Activated naive CD8-positive, alpha-beta T cell treated with anti-CD3 and anti-CD28 coated beads, Interleukin-2, amount 50 U/mL, for 24 hours (primary cell): ENCODE measurements around the gene RNH1.

Experiments
- ATAC-seq: fragments of 150-1000 bp; cut with Tn5 transposase; one replicate; pipeline ENCODE4 v1.10.0; 2021
- DNase-seq: peaks from one replicate; pipeline ENCODE4 v3.0.0; 2021
- H3K27ac Mint-ChIP-seq: one replicate; pipeline ENCODE4 v1.8.0; 2021; ENCODE audit warnings: mild to moderate bottlenecking, mixed read lengths
- H3K27me3 Mint-ChIP-seq: one replicate; pipeline ENCODE4 v1.8.0; 2021; ENCODE audit warnings: mixed read lengths
- H3K36me3 Mint-ChIP-seq: one replicate; pipeline ENCODE4 v1.8.0; 2021; ENCODE audit warnings: low read depth, mixed read lengths
- H3K4me1 Mint-ChIP-seq: one replicate; pipeline ENCODE4 v1.8.0; 2021; ENCODE audit warnings: mixed read lengths
- H3K4me3 Mint-ChIP-seq: one replicate; pipeline ENCODE4 v1.8.0; 2021; ENCODE audit warnings: mild to moderate bottlenecking, moderate library complexity, mixed read lengths
- H3K9me3 Mint-ChIP-seq: one replicate; pipeline ENCODE4 v1.8.0; 2021; ENCODE audit warnings: mixed read lengths

Gene RNH1

DNA sequence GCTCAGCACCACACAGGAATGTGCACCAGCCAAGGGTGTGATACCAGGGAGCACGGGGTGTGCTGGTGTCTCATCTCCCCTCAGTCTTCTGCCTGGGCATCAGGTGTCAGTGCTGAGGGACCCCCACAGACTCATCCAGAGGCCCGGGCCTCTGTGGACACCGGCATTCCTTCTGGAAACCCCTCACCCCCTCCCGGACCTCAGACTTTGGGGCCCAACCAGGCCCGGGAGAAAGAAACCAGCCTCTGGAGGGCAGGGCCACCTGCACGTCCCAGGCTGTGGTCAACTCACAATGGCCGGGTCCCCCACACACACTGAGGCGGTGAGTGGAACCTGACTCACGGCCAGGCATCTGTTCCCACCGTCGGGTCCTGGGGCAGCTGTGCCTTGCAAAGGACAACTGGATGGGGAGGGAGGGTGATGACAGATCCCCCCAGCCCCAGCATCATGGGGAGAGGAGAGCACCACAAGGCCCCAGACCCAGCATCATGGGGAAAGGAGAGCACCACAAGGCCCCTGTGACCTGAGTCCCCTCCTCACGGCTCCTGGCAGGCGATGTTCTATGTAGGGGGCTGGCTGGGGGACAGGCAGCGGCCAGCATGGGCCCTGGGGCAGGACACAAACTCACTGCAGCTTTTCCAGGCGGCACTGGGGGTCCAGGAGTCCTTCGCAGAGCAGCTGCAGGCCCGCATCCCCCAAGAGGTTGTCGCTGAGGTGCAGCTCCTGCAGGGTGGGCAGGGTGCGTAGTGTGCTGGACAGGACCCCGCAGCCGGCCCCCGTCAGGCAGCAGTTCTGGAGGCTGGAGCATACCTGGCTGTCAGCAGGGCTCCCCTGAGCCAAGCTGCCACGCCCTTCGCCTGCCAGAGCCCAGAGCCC, 7.6 kb downstream of the RNH1 start:
- Mint-ChIP-seq H3K4me1 (peaks cover 21% of the 10 kb centered on the region), H3K4me3 (no peak overlapping the region), H3K27me3 (no peaks in the 10 kb centered on the region), H3K27ac (no peak overlapping the region), H3K9me3 (no peaks in the 10 kb centered on the region), H3K36me3 (peaks cover 32% of the 10 kb centered on the region)
- DNase-seq (no peak), ATAC-seq (no peak)

DNA sequence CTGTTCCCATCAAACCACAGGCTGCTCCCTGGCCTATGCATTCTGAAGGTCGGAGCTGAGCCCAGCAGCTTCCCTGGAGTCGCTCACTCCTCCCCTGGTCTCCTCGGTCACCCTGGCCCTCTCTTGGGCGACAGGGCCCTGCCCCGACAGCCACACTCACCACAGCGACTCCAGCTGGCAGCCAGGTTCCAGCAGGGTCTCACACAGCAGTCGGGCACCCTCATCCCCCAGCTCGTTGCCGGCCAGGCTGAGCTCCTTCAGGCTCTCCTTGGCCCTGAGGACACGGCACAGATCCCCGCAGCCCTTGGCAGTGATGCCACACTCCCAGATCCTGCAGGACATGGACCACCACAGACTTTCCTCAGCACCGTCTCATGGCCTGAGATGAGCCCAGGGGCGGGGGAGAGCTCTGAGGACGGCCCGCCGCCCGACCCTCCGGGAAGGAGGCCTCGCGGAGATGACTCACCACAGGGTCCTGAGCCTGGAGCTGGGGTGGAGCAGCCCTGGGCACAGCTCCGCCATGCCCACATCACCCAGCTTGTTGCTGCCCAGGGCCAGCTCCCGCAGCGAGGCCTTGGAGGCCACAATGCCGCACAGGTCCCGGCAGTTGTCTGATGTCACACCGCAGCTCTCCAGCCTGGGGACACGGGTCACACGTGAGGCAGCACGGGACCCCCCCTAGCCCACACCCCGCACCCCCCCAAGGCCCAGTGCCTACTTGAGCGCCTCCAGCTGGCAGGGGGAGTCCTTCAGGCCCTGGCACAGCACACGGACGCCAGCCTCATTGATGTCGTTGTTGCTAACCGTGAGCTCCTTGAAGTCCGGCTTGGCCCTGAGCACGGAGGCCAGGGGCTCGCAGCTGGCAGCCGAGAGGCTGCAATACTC, 8.5 kb downstream of the RNH1 start:
- no peaks in the 10 kb centered on the region for H3K9me3 Mint-ChIP-seq
- no peaks in the 10 kb centered on the region for H3K27me3 Mint-ChIP-seq
- peaks cover 33% of the 10 kb centered on the region for H3K36me3 Mint-ChIP-seq
- ATAC-seq (no peak), DNase-seq (no peak)
- no peak overlapping the region for H3K27ac Mint-ChIP-seq
- peaks cover 17% of the 10 kb centered on the region for H3K4me1 Mint-ChIP-seq
- H3K4me3 Mint-ChIP-seq = no peak overlapping the region

DNA sequence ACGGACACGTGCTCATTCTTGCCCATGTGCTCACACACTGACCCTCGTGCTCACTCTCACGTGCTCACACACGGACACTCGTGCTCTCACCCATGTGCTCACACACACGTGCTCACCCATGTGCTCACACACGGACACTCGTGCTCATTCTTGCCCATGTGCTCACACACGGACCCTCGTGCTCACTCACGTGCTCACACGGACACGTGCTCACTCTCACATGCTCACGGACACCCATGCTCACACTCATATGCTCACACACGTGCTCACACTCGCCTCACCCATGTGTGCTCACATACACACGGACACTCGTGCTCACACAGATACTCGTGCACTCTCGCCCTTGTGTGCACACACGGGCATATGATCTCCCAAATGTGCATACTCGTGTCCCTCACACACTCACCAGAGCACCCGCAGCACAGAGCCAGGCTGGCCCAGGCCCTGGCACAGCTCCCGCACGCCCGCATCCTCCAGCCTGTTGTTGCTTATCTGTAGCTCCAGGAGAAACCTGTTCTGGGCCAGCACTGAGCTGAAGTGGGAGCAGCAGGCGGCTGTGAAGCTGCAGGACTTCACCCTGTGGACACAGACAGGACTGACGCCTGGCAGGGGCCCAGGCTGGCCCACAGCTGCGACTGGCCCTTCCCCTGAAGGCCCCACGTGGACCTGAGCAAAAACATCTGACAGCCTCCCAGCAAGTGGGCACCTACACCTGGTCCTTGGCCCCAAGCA, 9.3 kb downstream of the RNH1 start:
- Mint-ChIP-seq H3K4me1 (peaks cover 12% of the 10 kb centered on the region), H3K27ac (peak overlapping the region; percentile 22), H3K27me3 (no peaks in the 10 kb centered on the region), H3K36me3 (peaks cover 33% of the 10 kb centered on the region), H3K9me3 (no peaks in the 10 kb centered on the region), H3K4me3 (no peak overlapping the region)
- DNase-seq (no peak), ATAC-seq (no peak)

DNA sequence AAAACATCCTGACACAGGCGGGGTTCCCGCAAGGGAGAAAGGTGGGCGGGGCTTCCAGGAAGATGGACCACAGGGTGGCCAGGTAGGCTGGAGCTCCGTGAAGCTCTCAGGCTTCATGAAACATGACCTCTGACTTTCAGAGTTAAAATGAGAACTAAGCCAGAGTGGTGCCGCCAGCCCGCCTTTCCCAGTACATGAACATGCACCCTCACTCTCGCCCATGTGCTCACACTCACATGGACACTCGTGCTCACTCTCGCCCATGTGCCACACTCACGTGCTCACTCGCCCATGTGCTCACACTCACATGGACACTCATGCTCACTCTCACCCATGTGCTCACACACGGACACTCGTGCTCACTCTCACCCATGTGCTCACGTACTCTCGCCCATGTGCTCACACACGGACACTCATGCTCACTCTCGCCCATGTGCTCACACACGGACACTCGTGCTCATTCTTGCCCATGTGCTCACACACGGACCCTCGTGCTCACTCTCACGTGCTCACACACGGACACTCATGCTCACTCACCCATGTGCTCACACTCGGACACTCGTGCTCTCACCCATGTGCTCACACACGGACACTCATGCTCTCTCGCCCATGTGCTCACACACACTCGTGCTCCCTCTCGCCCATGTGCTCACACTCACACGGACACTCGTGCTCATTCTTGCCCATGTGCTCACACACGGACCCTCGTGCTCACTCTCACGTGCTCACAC, 10.0 kb downstream of the RNH1 start:
- Mint-ChIP-seq H3K27me3 (no peaks in the 10 kb centered on the region), H3K4me1 (peaks cover 11% of the 10 kb centered on the region), H3K4me3 (no peak overlapping the region), H3K9me3 (no peaks in the 10 kb centered on the region), H3K36me3 (peaks cover 33% of the 10 kb centered on the region), H3K27ac (peak overlapping the region; percentile 39)
- no peak for DNase-seq
- ATAC-seq = no peak

GRCh38 chr11:495537-495931, 11.5 kb downstream of the RNH1 start:
- no peak overlapping the region for H3K27ac Mint-ChIP-seq
- ATAC-seq (no peak), DNase-seq (no peak)
- H3K36me3 Mint-ChIP-seq = peaks cover 31% of the 10 kb centered on the region
- no peak overlapping the region for H3K4me3 Mint-ChIP-seq
- H3K4me1 Mint-ChIP-seq = peaks cover 9% of the 10 kb centered on the region
- no peaks in the 10 kb centered on the region for H3K9me3 Mint-ChIP-seq
- H3K27me3 Mint-ChIP-seq = no peaks in the 10 kb centered on the region

DNA sequence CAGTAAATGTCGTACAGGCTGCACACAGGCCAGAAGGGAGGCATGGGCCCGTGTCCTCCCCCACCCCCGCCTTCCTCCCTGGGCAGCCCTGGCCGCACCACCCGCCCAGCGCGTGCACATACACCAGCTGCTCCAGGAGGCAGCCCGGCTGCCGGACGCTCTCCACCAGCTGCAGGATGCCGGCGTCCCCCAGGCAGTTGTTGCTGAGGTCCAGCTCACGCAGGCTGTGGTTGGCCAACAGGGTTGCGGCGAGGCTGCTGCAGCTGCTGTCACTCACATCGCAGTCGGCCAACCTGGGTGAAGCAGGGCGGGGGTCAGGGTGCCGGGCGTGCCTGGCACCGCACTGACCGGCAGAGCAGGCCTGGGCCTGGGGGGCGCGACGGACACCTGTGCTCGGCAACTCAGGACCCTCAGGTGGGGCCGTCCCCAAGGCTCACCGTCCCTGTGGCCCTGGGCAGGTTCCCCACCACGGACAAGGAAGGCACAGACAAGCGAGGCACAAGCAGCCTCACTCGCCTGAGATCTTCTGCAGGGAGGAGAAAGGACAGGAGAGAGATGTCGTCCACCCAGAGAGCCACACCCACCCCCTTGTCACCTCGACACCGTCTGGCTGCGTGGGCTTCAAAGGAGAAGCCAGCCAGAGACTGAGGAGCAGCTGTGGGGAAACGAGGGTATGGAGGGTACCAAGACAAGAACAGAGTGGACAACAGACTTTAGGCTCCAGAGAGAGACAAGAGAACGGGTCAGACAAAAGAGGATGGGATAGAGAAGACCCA, 12.1 kb downstream of the RNH1 start:
- Mint-ChIP-seq H3K4me3 (no peak overlapping the region), H3K4me1 (peaks cover 9% of the 10 kb centered on the region), H3K9me3 (no peaks in the 10 kb centered on the region), H3K27me3 (no peaks in the 10 kb centered on the region), H3K27ac (no peak overlapping the region), H3K36me3 (peaks cover 29% of the 10 kb centered on the region)
- DNase-seq (no peak), ATAC-seq (no peak)

- H3K27me3 Mint-ChIP-seq = no peaks in the 10 kb centered on the region
- no peak for DNase-seq
- H3K9me3 Mint-ChIP-seq = no peaks in the 10 kb centered on the region
- H3K4me3 Mint-ChIP-seq = no peak overlapping the region
- no peak for ATAC-seq
- H3K4me1 Mint-ChIP-seq = peaks cover 7% of the 10 kb centered on the region
- H3K27ac Mint-ChIP-seq = no peak overlapping the region
- peaks cover 21% of the 10 kb centered on the region for H3K36me3 Mint-ChIP-seq
Measured at GRCh38 chr11:492427-493226, 14.4 kb downstream of the RNH1 start.

DNA sequence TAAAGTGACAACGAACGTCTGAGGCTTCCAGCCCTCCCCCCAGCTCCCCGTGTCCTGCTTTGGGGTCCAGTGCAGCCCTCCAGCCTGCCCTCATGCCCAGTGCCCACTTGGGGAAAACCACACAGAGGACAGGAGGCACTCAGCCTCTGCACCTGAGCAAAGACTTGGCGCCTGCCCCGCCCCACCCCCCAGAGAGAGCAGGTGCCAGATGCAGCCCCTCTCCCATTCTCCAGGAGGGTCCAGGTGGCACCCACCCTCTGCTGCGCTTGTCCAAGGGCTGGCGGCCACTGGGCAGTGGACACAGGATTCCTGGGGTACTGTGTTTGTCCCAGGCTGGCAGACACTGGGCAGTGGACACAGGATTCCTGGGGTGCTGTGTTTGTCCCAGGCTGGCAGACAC, 15.7 kb downstream of the RNH1 start:
- ATAC-seq (no peak), DNase-seq (no peak)
- no peaks in the 10 kb centered on the region for H3K27me3 Mint-ChIP-seq
- peaks cover 8% of the 10 kb centered on the region for H3K36me3 Mint-ChIP-seq
- H3K9me3 Mint-ChIP-seq = no peaks in the 10 kb centered on the region
- H3K4me1 Mint-ChIP-seq = no peaks in the 10 kb centered on the region
- H3K27ac Mint-ChIP-seq = no peak overlapping the region
- no peak overlapping the region for H3K4me3 Mint-ChIP-seq

- DNase-seq (no peak), ATAC-seq (no peak)
- Mint-ChIP-seq H3K27me3 (no peaks in the 10 kb centered on the region), H3K27ac (no peak overlapping the region), H3K9me3 (no peaks in the 10 kb centered on the region), H3K4me3 (no peak overlapping the region), H3K4me1 (no peaks in the 10 kb centered on the region), H3K36me3 (peaks cover 7% of the 10 kb centered on the region)
Measured at GRCh38 chr11:490930-491260, 16.1 kb downstream of the RNH1 start.

GRCh38 chr11:490186-490929, 16.7 kb downstream of the RNH1 start:
- DNase-seq (no peak), ATAC-seq (no peak)
- Mint-ChIP-seq H3K9me3 (no peaks in the 10 kb centered on the region), H3K4me1 (no peaks in the 10 kb centered on the region), H3K36me3 (peaks cover 4% of the 10 kb centered on the region), H3K27ac (no peak overlapping the region), H3K4me3 (no peak overlapping the region), H3K27me3 (no peaks in the 10 kb centered on the region)

- DNase-seq = no peak
- Mint-ChIP-seq H3K27ac (no peak overlapping the region), H3K9me3 (no peaks in the 10 kb centered on the region), H3K4me3 (no peak overlapping the region), H3K36me3 (peaks cover 2% of the 10 kb centered on the region), H3K4me1 (no peaks in the 10 kb centered on the region), H3K27me3 (no peaks in the 10 kb centered on the region)
- no peak for ATAC-seq
Measured at GRCh38 chr11:489610-490185, 17.3 kb downstream of the RNH1 start.

- H3K9me3 Mint-ChIP-seq = no peaks in the 10 kb centered on the region
- no peak overlapping the region for H3K27ac Mint-ChIP-seq
- H3K4me1 Mint-ChIP-seq = no peaks in the 10 kb centered on the region
- no peak overlapping the region for H3K4me3 Mint-ChIP-seq
- H3K27me3 Mint-ChIP-seq = no peaks in the 10 kb centered on the region
- ATAC-seq = no peak
- H3K36me3 Mint-ChIP-seq = no peaks in the 10 kb centered on the region
- no peak for DNase-seq
Measured at GRCh38 chr11:488992-489391, 18.1 kb downstream of the RNH1 start.
